SIG-M5 treated with dmso at 0.1 percent for 504 hours (cell line): ENCODE results near the gene MRPS23.

Experiments
- DNase-seq: peaks from one replicate; lab custom pipeline; 2025; ENCODE audit not compliant: unreplicated experiment; lab: John Stamatoyannopoulos, UW

The MRPS23 gene

DNA sequence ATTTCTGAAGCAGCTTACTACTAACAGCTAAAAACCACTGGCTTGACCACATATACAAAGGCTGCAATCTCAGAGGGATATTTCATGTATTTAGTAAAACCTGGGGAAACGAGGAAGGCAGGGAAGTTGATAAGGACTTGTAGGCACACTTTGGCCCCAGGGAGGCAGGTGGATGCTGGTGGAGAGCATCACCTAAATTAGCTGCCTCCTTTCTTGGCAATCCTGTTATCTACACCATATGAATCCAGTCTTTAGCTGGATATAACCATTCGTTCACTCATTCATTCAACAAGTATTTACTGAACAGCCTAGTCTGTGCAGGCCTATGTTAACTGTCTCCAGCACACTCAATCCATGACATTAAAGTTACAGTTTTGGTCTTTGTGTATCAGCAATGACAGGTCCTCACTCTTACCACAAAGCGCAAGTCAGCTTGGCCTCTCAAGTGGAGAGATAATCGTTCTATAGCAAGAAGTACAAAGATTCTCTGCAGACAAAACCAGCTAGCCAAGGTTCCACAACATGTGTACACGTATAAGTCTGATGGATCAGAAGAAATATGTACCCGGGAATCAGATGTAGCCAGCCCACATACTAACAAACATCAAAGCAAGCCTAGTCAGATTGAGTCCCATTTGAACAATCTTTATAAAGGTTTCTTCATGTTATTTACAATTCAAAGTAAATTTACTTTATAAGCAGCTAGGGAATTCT lies 10.8 kb downstream of the MRPS23 start:
- no peak for DNase-seq

DNA sequence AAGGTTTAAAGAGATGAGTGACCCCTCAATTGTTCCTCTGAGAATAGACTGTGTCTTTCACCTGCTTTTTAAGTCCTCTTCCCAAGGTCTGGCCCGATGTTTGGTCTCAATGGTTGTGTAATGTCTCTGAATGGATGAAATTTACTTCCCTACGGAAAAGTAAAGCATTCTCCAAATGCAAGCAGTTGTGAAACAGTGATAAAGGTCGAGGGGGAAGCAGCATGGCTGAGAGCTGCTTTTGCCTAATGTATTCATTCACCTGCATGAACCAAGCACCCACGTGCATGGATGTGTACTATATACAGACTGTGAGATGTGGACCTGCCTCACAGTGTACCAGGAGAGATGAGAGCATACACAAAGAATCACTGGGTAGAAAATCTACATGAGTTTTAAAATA lies 11.4 kb downstream of the MRPS23 start:
- DNase-seq, result no peak

GRCh38 chr17:57835333-57835900 lies 14.4 kb downstream of the MRPS23 start:
- DNase-seq, result no peak

GRCh38 chr17:57834146-57834741 lies 15.6 kb downstream of the MRPS23 start:
- peak; percentile 32 for DNase-seq

DNA sequence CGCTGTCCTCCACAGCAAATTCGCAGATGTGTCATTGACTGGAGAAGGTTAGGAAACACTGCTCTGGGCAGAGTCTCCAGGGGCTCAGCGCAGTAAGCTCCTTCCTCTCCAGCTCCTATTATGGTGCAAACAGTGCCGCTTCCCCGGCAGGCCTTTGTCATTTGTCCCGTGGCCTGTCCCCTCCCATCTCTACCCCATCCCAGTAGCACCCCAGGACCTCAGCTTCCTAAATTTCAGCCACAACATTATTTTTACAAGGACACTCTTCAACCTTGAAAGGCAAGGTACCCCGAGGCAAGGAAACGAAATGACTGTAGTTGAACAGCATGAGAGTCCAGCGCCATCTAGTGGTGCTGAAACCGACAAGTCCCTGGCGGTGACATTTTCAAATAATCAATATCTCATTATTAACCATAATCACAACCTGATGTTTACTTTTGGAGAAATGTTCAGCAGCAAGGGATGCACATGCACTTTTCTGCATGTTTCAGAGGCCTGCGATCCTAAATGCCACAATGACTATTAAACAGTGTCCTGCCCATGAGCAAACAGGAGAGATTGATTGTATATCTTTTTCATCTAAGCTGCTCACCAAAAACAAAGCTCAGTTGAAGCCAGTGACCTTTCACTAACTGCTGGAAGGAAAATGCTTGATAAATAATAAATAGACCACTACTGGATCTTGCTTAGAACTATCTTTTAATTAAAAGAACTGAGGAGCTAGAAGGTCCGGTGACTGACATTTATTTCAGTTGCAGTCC lies 16.5 kb downstream of the MRPS23 start:
- DNase-seq, result peak; percentile 97

- DNase-seq, result peak; percentile 89
Observed at GRCh38 chr17:57832314-57833178, 17.3 kb downstream of the MRPS23 start.

- no peak for DNase-seq
Observed at GRCh38 chr17:57830880-57831279, 19.0 kb downstream of the MRPS23 start.

DNA sequence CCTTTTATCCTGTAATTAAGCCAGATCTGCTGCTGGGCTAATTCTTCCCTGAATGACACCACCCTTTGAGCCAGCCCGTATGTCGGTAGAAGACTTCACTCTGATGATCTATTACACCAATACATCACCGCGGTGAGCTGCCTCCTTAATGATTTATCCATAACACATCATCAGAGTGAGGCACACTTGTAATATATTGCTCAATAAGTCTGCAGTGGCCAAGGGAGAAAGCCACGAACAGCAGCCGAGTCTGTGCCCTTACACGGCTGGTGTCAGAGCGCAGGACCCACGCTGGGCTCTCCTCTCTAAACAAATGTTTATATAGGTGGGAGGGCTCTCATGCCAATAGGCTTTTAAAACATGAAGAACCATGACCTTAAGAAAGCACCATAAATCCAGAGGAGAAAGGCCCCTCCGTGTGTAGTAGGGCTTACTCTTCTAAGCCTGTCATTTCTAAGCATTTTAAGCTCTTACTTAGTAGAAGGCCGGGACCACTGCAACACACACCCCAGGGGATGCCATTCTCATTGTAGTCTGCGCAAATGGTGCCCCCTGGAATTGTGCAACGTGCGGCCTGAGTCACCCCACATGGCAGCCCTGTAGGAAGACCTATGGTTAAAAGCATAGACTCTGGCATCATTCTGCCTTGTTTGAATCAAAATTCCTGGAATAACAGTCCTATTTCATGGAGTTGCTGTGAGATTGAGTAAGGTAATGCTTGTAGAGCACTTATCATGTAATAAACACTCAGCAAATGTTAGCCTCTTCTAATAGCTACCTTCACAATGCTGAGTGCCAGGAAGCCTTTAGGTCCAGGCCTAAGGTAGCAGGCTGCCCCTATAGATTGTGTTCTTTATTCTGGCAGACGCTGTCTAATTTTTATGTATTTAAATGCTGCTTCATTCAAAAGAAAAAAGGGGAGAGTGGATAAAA lies 26.1 kb downstream of the MRPS23 start:
- DNase-seq, result no peak

DNA sequence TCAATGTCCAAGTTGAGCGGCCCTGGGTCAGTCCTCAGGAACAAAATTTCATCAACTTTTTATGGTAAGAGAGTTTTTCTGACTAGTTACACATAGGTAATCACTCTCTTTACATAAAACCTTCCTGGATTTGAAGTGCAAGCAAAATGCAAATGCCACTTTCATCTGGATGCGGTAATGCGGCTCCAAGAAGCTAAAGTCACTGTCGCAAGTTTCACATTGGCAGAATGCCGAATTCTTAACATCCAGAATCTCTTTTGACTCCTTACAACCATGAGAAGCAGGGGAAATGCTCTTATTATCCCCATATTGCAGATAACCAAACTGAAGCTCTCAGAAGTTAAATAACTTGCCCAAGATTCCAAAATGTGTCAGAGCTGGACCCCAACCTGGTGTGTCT lies 30.0 kb downstream of the MRPS23 start:
- no peak for DNase-seq

DNA sequence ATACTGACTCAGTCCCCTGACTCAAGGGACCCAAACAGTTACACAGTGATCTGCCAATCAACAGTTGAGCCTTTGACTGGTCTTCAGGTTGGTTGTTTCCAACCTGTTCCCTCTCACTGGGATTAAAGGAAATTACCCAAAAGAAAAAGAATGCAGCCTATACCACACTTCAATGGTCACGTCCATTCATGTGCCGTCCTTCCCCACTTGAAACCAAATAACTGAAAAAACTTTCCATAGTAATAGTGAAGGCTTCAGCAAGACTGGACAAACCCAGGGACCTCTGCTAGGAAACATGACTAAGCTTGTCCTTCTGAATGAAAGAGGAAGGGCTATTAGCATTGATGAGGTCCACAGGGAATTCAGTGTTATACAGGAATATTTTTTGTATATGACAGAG lies 30.6 kb downstream of the MRPS23 start:
- no peak for DNase-seq

DNA sequence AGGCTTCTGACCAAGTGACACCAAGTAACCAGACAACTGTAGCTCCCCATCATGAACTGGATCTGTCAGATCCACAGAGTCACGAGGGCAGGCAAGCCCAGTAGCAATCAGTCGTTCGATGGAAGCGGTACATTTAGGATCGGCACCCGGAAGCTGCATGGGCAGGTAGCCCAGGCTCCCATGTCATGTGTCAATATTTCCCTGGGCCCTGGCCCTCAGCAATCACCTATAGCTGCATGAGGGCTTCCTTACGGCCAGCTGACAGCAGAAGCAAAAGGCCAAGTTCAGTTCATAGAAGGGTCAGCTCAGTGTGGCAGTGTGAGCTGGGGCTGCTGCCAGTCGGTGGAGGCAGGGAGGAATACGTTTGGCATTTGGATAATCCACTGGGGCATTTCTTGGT lies 31.8 kb downstream of the MRPS23 start:
- no peak for DNase-seq

- DNase-seq, result no peak
Observed at GRCh38 chr17:57817299-57817698, 32.5 kb downstream of the MRPS23 start.

GRCh38 chr17:57814421-57814820 lies 35.4 kb downstream of the MRPS23 start:
- DNase-seq, result no peak

GRCh38 chr17:57811638-57812280 lies 38.1 kb downstream of the MRPS23 start:
- DNase-seq, result no peak

DNA sequence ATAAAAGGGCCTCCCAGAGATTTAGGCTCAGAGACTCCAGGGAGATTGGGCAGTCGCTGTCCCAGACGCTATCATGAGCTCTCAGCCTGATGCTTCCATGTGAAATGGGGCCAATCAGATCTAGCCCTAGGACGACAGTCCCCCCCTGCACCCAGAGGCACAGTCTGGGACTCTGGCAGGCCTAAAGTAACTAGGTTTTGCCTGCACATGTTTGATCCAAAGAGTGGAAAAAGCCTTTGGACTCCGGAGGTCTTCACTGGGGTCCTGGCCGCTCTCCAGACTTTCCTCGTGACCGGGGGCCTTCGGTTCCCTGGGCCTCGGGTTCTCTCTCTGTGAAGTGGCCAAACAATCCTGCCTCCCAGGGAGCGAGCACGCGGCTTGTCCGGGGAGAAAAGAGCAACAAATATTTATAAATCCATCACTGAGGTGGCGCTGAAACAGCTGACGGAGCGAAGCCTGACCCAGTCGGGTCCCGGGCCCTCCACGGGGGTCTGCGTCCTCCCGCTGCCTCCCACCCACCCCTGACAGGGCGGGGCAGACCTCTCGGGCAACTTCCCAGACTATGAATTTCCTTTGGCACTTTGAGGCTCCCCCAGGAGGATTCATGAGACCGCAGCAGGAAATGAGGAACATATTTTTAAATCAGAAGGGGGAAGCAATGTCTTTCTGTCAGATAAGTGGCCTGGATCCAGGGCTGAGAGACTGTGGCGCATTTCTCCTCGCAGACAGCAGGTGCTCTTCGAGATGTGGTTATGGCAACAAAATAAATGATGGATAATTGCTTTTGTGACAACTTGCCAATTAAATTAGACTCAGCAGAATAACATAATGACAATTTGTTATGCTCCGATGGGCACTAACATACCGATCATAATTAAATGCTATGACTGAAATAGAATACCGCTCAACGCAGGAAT lies 38.9 kb downstream of the MRPS23 start:
- DNase-seq, result peak; percentile 63

GRCh38 chr17:57809879-57810278 lies 40.0 kb downstream of the MRPS23 start:
- DNase-seq, result no peak

DNA sequence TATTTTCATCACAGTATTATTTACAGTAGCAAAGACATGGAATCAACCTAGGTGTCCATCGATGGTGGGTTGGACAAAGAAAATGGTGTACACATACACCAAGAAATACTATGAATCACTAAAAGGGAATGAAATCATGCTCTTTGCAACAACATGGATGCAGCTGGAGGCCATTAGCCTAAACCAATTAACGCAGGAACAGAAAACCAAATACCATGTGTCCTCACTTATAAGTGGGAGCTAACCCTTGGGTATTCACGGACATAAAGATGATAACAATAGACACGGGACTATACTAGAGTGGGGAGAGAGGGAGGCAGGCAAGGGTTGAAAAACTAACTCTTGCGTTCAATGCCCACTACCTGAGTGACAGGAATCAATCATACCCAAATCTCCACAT lies 41.0 kb downstream of the MRPS23 start:
- DNase-seq, result no peak

GRCh38 chr17:57806167-57806830 lies 43.5 kb downstream of the MRPS23 start:
- no peak for DNase-seq
